HG03066 (cell line): Measurements from ENCODE around the gene TTK.

Experiments used
- ATAC-seq: cut with Tn5 transposase; IDR thresholded peaks from one replicate; pipeline ENCODE4 v1.9.1; 2021; ENCODE audit warnings: low read depth; ENCODE audit not compliant: unreplicated experiment

Gene TTK

GRCh38 chr6:80004173-80005072 is at the start of gene TTK:
Gene TTK (plus strand): TSS chr6:80004649. CDS start chr6:80005844, 1,195 bp downstream.
- peak; percentile 100 for ATAC-seq

- no peak for ATAC-seq
These were observed 49.6 kb upstream of the TTK start for GRCh38 chr6:79954849-79955248.

DNA sequence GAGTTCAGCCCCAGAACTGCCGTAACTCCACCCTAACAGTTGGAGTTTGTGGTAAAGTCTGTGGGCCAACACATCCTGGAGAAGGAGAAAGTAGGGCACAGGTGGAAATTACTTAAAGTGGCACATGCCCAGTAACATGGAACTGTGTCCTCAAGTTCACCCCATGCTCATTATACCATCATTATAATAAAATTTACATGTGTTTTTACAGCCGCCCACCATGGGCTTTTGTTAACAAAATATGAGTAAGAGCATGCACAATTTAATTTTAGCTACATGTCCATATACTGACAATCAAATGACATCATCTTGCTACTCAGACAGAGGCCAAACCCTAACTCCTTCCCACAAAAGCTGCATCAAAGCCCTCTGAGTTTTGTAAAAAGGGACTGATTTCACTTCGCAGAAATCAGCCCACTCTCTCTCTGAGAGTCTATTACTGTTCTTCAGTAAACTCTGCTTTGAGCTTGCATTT is 39.8 kb upstream of the TTK start:
- ATAC-seq = no peak

GRCh38 chr6:79967178-79967577 is 37.3 kb upstream of the TTK start:
- ATAC-seq = no peak

- no peak for ATAC-seq
These were observed 34.7 kb upstream of the TTK start for GRCh38 chr6:79969784-79970183.

DNA sequence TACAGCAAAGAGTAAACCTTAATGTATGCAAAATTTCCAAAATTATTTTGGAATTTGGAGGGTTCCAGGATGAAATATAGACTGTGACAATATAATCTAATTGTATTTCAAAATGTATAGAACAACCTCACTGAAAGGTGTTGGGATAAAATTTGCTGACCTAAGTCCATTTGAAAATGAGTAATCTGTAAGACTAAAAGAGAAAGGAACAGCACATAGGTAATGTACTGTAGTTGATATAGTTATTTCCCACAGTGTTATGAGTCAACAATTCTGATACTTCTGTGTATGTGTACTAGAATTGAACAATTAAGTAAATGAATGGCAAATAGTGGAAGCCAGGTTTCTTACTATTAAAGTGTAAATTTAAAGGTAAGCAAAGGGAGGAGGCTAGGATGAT is 33.3 kb upstream of the TTK start:
- no peak for ATAC-seq

- ATAC-seq = no peak
These were observed 22.8 kb upstream of the TTK start for GRCh38 chr6:79981652-79982051.

GRCh38 chr6:79984261-79984660 is 20.2 kb upstream of the TTK start:
- ATAC-seq = no peak

GRCh38 chr6:79985128-79985527 is 19.3 kb upstream of the TTK start:
- ATAC-seq = no peak

DNA sequence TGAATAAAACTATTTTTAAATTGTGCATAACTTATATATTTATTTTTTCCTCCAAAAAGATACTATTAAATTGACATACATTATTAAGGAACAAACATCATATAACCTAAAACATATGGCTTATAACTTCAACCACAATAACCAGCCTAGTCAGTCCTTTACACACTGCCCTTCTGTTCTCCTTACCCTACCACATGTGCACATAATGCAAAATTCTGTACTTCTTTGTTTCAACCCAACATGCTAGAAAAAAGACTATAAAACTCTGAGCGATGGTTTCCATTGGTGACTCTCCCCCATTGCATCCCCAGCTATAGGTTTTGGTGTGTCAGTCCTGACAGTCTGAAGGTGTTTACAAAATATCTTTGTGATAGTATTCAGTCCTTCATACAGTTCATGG is 14.8 kb upstream of the TTK start:
- no peak for ATAC-seq

DNA sequence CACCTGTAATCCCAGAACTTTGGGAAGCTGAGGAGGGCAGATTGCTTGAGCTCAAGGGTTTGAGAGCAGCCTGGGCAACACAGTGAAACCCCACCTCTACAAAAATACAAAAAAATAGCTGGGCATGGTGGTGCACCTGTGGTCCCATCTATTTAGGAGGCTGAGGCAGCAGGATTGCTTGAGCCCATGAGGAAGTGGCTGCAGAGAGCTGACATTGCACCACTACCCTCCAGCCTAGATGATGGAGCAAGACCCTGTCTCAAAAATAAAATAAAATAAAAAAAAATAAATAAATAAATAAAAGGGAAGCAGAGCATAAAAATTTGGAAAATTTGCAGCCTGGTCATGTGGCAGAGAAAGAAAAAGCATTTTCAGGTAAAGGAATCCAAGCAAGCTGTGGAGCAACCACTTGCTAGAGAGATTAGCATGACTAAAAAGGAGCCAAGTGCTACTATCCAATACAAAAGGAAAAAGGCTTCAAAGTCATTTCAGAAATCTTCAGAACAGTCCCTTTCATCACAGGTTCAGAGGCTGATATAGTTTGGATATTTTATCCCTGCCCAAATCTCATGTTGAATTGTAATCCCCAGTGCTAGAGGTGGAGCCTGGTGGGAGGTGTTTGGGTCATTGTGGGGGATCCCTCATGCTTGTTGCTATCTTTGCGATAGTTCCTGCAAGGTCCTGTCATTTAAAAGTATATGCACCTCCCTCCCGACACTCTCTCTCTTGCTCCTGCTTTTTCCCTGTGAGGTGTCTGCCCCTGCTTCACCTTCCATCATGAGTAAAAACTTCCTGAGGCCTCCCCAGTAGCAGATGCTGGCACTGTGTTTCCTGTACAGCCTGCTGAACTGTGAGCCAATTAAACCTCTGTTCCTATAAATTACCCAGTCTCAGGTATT is 11.2 kb upstream of the TTK start:
- ATAC-seq = no peak

GRCh38 chr6:79993911-79994309 is 10.5 kb upstream of the TTK start:
- no peak for ATAC-seq

DNA sequence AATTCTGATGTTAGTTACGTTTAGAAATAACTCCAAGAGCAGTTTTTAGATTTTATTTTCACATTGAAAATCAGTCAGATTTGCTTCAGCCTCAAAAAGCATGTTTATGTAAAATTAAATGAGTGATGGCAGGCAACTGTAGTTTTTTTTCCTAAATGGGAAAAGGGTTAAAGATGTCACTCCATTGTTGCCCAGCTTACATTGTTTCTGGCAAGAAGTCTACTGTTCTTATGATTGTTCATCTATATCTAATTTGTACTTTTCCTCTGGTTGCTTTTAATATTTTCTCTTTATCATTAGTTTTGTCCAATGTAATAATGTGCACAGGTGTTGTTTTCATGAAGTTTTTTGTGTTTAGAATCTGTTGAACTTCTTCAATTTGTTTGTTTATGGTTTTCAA is 6.7 kb upstream of the TTK start:
- ATAC-seq = no peak

DNA sequence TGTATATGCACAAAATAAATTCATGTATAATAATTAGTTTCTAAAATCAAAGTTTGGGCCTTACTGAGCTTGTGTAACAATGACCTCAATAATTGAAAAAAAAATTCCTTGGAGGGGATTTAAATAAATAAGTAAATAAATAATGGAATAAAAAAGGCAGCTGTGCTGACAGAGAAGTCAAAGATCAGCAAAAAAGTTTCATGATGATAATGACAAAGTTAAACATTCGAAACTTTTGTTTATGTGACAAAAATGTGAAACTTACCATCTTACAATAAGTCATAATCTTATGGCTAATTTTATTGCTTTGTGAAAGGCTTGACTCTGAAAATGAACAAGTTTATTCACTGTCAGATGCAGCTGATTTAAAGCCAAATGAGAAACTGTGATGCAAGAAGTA is 3.1 kb upstream of the TTK start:
- ATAC-seq = no peak

GRCh38 chr6:80003826-80004172 is 650 bp upstream of the TTK start:
- no peak for ATAC-seq

GRCh38 chr6:80005406-80005805 is 957 bp downstream of the TTK start:
- ATAC-seq = no peak

DNA sequence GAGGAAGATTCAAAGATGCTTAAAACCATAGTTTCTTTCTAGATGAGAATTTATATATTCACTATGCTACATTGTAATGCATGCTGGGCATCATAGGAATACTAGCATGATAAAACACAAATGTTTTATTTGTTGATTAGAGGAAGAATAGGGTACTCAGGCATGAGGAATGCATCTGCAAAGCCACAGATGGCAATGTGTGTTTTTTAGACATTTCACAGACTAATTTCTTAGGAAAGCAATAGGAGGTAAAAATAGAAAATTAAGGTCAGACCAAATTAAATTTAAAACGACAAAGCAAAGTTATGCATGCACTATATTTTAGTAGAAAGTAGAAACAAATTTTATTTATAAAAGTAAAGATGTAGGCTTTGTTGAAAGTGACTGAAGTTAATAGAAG is 2.1 kb downstream of the TTK start:
- no peak for ATAC-seq

- ATAC-seq = no peak
These were observed 5.1 kb downstream of the TTK start for GRCh38 chr6:80009531-80009930.

DNA sequence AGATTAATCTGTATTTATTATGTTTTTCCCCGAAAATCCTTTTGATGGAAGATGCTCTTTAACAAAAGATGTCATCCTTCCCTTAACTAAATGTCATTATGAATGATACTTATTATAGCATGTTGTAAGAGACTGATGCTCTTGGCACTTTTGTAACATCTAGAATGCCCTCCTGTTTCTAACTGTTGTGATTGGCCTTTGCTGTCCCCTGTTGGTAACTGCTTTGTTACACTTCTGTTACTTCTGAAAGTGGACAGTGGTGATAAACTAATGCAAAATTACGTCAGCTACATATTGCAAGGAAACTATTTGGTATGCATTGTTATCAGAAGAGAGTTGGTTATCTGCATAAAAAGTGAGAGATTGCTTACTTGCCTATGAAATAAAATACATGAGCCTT is 5.8 kb downstream of the TTK start:
- ATAC-seq = no peak

GRCh38 chr6:80015839-80016435 is 11.5 kb downstream of the TTK start:
- ATAC-seq = no peak
